ENCODE measurements around the gene IQCB1. TPM values are rescaled to one million over a fixed set of nuclear protein-coding genes. Genes with fewer than 3 reads are reported as not detected.
"Not testable (repeated sequence)": the region's sequence is repeated elsewhere in the genome, so short reads cannot be mapped to it uniquely, and the experiment has no call there.

The IQCB1 gene
- polyA plus RNA-seq, 12 donors = 15.5 to 32.3 (median 20.6) TPM; not detected in 1

GRCh38 chr3:121748680-121749275 is 86.1 kb downstream of the IQCB1 start:
- no peak for DNase-seq

DNA sequence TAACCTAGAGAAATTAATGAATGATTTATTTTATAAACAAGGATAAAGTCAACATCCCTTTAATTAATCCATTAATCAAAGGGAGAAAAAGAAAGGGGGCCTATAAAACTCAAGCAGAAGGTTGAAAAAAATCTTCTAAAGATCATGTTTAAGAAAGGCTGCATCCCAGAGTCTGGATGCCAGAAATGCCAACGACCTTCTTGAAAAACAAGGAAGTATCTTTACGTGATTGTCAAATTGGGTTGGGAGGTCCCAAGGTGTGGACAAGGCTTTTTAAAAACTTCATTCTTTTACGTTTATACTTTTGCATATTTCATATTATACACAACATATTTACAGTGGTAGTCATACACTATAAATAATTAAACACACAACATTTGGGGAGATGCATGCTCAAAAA is 86.9 kb downstream of the IQCB1 start:
- DNase-seq = no peak

GRCh38 chr3:121743106-121743505 is 91.8 kb downstream of the IQCB1 start:
- DNase-seq = not testable (repeated sequence)

- DNase-seq = no peak
Observed at GRCh38 chr3:121740896-121741295, 94.0 kb downstream of the IQCB1 start.

DNA sequence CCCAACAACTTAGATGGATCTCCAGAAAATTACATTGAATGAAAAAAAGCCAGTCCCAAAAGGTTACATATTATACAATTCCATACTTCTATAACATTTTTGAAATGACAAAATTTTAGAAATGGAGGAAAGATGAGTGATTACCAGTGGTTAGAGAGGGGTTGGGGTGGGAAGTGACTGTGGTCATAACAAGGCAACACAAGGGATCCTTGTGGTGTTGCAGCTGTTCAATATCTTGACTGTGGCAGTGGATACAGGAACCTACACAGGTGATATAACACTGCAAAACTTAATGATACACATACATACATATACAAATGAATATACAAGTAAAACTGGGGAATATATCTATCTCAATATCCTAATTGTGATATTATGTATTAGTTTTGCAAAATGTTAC is 95.0 kb downstream of the IQCB1 start:
- no peak for DNase-seq

GRCh38 chr3:121737644-121738043 is 97.2 kb downstream of the IQCB1 start:
- DNase-seq = no peak

- DNase-seq = no peak
Observed at GRCh38 chr3:121736112-121736511, 98.7 kb downstream of the IQCB1 start.

GRCh38 chr3:121735047-121735696 is 99.7 kb downstream of the IQCB1 start:
- no peak for DNase-seq

GRCh38 chr3:121730940-121731687 is 103.7 kb downstream of the IQCB1 start:
- no peak for DNase-seq

- DNase-seq = no peak
Observed at GRCh38 chr3:121724130-121724529, 110.7 kb downstream of the IQCB1 start.

DNA sequence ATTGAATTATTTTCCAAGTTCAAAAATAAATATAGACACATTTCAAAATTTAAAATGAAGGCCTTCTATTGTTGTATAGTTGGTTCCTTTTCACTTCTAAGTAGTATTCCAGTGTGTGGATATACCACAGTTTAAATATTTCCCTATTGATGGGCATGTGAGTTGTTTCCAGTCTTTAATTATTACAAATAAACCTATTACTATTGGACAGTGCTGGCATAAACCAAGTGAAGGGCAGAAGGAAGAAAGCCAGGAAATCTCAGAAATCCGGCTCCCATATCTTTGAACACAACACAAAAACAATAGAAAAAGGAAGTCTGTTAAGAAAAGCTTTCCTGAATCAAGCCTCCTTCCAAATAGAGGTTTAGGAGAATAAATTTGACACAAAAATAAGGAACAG is 111.4 kb downstream of the IQCB1 start:
- no peak for DNase-seq

DNA sequence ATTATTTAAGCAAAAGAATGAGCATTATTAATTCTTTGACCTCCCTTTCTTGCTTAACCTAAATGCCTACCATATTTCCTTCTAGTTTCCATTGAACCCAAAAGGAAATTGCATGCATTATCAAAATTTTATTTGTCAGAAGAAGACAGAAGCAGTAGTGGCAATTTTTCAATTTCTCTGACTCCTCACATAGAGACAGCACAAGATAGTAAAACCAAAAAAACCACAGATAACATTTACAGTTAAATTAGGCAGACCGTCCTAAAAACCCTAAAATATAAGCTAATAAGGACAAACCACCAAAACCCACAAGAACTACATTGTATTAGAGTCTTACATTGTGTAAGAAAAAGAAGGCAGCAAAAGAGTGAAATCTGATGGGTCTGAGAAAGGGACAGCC is 112.4 kb downstream of the IQCB1 start:
- no peak for DNase-seq

DNA sequence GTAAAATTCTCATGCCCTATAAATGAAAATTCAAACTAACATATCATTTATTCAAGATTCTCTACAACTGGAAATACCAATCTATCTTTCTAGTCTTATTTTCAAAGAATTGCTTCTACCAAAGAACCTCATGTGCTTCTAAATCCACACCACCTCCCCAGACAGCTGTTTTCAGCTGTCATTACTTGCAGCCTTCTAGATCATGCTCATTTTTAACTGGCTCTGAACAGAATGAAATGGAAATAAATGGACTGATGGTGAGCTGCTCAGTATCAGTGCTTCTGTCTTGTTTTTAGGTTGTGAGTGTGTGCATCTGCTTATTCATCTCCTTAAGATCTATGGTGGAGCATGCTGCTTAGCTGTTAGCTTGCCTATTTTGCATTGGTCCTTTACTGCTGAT is 114.7 kb downstream of the IQCB1 start:
- no peak for DNase-seq

Other genes with a start within 250 kb of the IQCB1 start
- gene FBXO40, start 241.7 kb downstream of the IQCB1 start, polyA plus RNA-seq (ENCODE audit: insufficient read length in 12 of 12) = 1 to 10 TPM in 11 of 12 donors, not detected in 1; 1.6 to 3.9 (median 2.5) TPM
- gene HCLS1, start 174.2 kb downstream of the IQCB1 start, polyA plus RNA-seq (ENCODE audit: insufficient read length in 12 of 12) = 10 to 100 TPM in 1 of 12 donors, 1 to 10 TPM in 10, not detected in 1; 5.2 to 33.2 (median 6.2) TPM
- 10 to 100 TPM; 40.2 to 63.3 (median 47.9) TPM for gene GOLGB1, start 85.3 kb downstream of the IQCB1 start, polyA plus RNA-seq (ENCODE audit: insufficient read length in 12 of 12)
- 10 to 100 TPM in 4 of 12 donors, 1 to 10 TPM in 7, not detected in 1; 5.7 to 19.5 (median 9.7) TPM for gene EAF2, start 149 bp upstream of the IQCB1 start, polyA plus RNA-seq (ENCODE audit: insufficient read length in 12 of 12)
- 10 to 100 TPM in 11 of 12 donors, not detected in 1; 16.9 to 96.8 (median 50.7) TPM for gene SLC15A2, start 59.3 kb upstream of the IQCB1 start, polyA plus RNA-seq (ENCODE audit: insufficient read length in 12 of 12)
- under 1 TPM in 10 of 12 donors, not detected in 2; 0.17 to 0.82 (median 0.50) TPM for gene ILDR1, start 187.2 kb upstream of the IQCB1 start, polyA plus RNA-seq (ENCODE audit: insufficient read length in 12 of 12)
- 1 to 10 TPM in 10 of 12 donors, not detected in 2; 1.7 to 4.8 (median 2.7) TPM for gene CD86, start 220.3 kb upstream of the IQCB1 start, polyA plus RNA-seq (ENCODE audit: insufficient read length in 12 of 12)